Peyer's patch (tissue), 4 donors: ENCODE data around the gene ADAMTS2. TPM values are rescaled to one million over a fixed set of nuclear protein-coding genes. Genes with fewer than 3 reads are reported as not detected.

Experiments
- DNase-seq, 3 donors: peaks; one replicate each; pipeline ENCODE4 v3.0.0-alpha.2; 2017 to 2019
- H3K27ac ChIP-seq, 4 donors: fragments of 200-600 bp; sonication (generic); one replicate each; pipeline ENCODE4 v1.5.1; 2016 to 2019
- H3K27me3 ChIP-seq, 2 donors: fragments of 200-600 bp; sonication (generic); one replicate each; pipeline ENCODE4 v1.5.1; 2019
- H3K36me3 ChIP-seq, 3 donors: fragments of 200-600 bp; sonication (generic); one replicate each; pipeline ENCODE4 v1.5.1; 2016 to 2019
- H3K4me1 ChIP-seq, 4 donors: fragments of 200-600 bp; sonication (generic); one replicate each; pipeline ENCODE4 v1.5.1; 2016 to 2019
- H3K4me3 ChIP-seq, 4 donors: fragments of 200-600 bp; sonication (generic); 1 replicate in 3 of 4; 2 replicates in 1 of 4; pipeline ENCODE4 v1.5.1; 2016 to 2019; ENCODE audit warnings: mild to moderate bottlenecking in 1 of 4
- H3K9me3 ChIP-seq, 4 donors: fragments of 200-600 bp; sonication (generic); one replicate each; pipeline ENCODE4 v1.5.1; 2016 to 2019; ENCODE audit warnings: mild to moderate bottlenecking in 1 of 4
- CTCF ChIP-seq, 6 experiments: fragments of 450-650 bp in 4 of 6; fragments of 200-600 bp in 2 of 6; sonication (generic) in 1 of 6; IDR thresholded peaks; one replicate each; pipeline ENCODE4 v1.5.1; 2017 to 2019; ENCODE audit warnings: antibody characterized with exemption in 6 of 6, mild to moderate bottlenecking in 3 of 6, moderate library complexity in 1 of 6
- POLR2A ChIP-seq, 2 donors: fragments of 450-650 bp; IDR thresholded peaks; one replicate each; pipeline ENCODE4 v1.5.1; 2017; ENCODE audit warnings: antibody characterized with exemption in 2 of 2, mild to moderate bottlenecking in 2 of 2, moderate library complexity in 2 of 2
- total RNA-seq, 4 donors: library from RNA; depleted of rRNA; stranded (reverse); fragments of >200 nt; gene quantifications; one replicate each; pipeline ENCODE4 v1.1.0, GENCODE V29; 2016

Gene ADAMTS2
- total RNA-seq, 4 donors from 2014 or later, result 5.3 to 90.0 (median 9.5) TPM

DNA sequence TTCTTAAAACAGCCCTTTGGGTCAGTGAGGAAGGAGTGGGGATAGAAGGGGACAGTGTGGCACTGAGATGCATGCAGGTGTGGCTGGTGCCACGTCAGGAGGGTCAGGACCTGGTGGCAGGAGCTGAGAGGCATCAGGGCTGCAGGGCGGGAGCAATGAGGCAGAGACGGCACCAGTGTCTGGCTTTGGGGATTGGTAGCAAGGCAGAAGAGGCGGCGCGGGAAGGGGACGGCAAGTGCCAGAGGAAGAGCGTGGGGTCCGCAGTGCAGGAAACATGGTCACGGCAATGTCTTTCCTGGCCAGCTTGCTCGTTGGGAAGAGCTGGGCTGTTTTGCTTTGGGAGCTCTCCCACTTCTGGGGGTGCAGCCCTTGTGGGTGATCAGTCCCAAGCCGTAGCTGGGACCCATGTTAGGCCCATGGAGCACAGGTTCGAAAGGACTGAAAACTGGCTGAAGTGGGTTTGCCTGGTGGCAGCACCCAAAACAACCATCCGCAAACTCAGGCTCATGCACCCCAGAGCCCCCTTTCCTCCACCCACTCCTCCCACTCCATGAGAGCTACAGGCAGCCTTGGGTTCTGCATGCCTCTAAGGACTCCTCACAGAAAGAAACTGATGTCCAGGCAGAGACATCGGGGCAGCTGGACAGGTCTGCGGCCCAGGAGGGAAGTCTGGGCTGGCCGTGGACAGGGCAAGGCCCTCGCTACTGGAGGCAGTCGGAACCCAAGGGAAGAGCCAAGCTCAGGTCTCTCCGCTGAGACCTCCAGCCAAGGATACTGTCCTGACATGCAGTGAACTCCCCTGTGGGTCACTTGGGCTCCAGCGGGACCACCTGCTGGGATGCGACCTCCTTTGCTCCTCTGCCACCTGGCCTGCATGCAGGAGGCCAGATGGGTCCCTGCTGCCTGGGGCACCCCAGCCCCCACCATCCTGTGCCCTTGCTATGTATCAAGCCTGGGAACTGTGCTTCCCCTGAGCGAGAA is 180.6 kb downstream of the ADAMTS2 start:
- Histone ChIP-seq H3K4me3 (no peak overlapping the region), H3K4me1 (peaks cover 0 to 11% (median 0%) of the 10 kb centered on the region in 4 donors), H3K27ac (no peak overlapping the region), H3K27me3 (no peaks in the 10 kb centered on the region), H3K36me3 (no peaks in the 10 kb centered on the region), H3K9me3 (peaks cover 0 to 8% (median 2%) of the 10 kb centered on the region in 4 donors)
- DNase-seq, result peak in 1 of 3 donors; percentile 37
- TF ChIP-seq CTCF (IDR thresholded peaks at IDR 0.05) (no peak), POLR2A (IDR thresholded peaks at IDR 0.05) (no peak)

DNA sequence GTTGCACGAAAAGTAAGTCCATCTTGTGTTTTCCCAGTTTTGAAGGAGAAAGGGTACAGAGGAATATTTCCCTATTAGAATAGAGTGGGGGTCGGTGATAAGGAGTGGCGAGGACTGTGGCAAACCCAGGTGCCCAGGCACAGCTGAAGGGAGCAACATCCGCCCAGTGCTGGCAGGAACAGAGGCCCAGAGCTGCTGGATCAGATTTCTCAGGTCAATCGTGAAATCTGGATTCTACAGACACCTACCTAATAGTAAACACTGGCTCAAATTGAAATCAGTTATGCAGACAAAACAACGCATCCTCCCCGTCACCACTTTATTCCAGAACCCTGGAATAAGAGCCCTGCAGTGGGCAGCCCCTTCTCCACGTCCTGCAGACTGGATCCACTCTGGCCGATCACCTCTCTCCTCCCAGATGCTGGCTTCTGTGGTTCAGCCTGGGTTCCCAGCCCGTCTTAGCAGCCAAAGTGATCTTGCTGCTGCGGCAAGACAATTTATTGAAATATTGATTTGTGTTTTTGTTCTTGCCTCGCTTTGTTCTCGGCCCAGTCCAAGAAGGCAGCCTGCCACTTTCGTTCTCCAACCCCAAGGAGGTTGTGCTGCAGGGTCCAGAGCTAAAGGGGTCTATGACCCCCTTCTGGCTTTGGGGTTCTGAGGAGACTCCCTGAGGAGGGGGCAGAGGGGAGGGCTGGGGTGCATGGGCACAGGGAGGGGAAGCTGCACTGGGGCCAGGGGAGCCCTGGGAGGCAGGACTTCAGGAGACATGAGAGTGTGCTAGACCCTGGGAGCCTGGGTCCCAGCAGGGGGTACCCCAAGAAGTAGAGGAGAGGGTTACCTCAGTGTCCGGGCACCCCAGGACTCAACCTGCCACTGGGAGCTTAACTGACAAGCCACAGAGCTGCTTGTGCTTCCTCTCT is 181.8 kb downstream of the ADAMTS2 start:
- Histone ChIP-seq H3K9me3 (peaks cover 0 to 8% (median 2%) of the 10 kb centered on the region in 4 donors), H3K27me3 (no peaks in the 10 kb centered on the region), H3K4me3 (no peak overlapping the region), H3K27ac (no peak overlapping the region), H3K36me3 (no peaks in the 10 kb centered on the region), H3K4me1 (peaks cover 0 to 11% (median 0%) of the 10 kb centered on the region in 4 donors)
- DNase-seq, result no peak
- TF ChIP-seq POLR2A (IDR thresholded peaks at IDR 0.05) (no peak), CTCF (IDR thresholded peaks at IDR 0.05) (no peak)

DNA sequence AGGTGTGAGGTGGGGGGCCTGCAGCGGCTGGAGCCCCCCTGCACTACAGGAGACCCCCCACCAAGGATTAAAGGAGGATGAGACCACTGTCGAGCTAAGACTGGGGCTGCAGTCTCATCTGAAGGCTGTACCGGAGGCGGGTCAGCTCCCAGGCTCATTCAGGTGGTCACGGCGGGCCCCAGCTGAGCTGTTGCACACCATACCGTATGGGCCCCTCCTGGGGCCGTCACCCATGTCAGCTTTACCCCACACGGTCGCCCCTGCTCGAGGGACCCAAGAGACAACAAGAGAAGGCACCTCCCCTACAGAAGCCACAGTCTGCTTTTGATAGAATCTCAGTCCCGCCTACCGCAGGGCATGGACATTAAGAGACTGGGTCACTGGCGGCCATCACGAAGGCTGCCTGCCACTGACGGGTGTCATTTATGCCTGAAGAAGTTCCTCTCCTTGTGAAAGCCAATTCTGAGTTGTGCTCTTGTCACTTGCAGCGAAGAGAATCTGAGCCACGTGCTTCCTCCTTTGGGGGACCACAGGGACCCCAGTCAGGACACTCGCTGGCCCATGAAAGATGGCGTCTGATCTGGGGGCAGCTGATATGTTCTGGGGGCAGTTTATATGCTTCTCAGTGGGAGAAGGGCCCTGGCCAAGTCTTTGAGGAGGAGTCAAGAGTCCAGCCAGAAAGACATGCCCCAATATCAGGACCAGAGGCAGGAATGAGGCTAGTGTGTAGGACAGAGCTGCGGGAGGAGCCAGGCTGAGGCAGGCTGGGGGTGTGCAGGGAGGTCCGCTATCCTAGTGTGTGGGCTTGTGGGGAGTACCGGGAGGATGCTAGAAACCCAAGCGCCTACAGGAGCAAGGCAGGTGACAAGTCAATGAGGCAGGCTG is 182.7 kb downstream of the ADAMTS2 start:
- Histone ChIP-seq H3K9me3 (peaks cover 0 to 8% (median 2%) of the 10 kb centered on the region in 4 donors), H3K36me3 (no peaks in the 10 kb centered on the region), H3K27ac (no peak overlapping the region), H3K4me1 (peaks cover 0 to 10% (median 0%) of the 10 kb centered on the region in 4 donors), H3K4me3 (no peak overlapping the region), H3K27me3 (no peaks in the 10 kb centered on the region)
- DNase-seq, result no peak
- TF ChIP-seq POLR2A (IDR thresholded peaks at IDR 0.05) (no peak), CTCF (IDR thresholded peaks at IDR 0.05) (no peak)

DNA sequence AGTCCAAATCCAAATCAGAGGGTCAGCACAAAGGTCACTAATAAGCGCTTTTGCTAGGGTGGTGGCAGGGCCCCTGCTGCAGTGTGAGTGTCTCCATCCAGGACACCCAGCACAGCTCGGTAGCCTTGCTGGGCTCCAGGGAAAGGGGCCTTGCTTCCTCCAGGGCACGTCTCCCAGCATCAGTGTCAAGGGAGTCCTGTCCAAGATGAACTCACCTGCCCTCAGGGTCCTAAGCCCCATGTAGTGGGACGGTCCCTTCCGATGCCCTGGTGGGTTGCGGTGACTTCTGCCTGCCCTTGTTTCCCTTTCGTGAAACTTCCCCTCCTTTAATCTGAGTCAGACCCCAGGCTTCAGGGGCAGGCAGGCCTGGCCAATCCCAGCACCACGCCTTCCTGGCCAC is 183.4 kb downstream of the ADAMTS2 start:
- peaks cover 0 to 8% (median 2%) of the 10 kb centered on the region in 4 donors for H3K9me3 ChIP-seq
- TF ChIP-seq POLR2A (IDR thresholded peaks at IDR 0.05) (no peak), CTCF (IDR thresholded peaks at IDR 0.05) (no peak)
- DNase-seq, result no peak
- no peaks in the 10 kb centered on the region for H3K27me3 ChIP-seq
- H3K27ac ChIP-seq, result no peak overlapping the region
- no peak overlapping the region for H3K4me3 ChIP-seq
- peaks cover 0 to 3% (median 0%) of the 10 kb centered on the region in 4 donors for H3K4me1 ChIP-seq
- H3K36me3 ChIP-seq, result no peaks in the 10 kb centered on the region

- no peaks in the 10 kb centered on the region for H3K36me3 ChIP-seq
- peaks cover 0 to 8% (median 2%) of the 10 kb centered on the region in 4 donors for H3K9me3 ChIP-seq
- no peaks in the 10 kb centered on the region for H3K4me1 ChIP-seq
- H3K27me3 ChIP-seq, result no peaks in the 10 kb centered on the region
- no peak overlapping the region for H3K27ac ChIP-seq
- TF ChIP-seq POLR2A (IDR thresholded peaks at IDR 0.05) (no peak), CTCF (IDR thresholded peaks at IDR 0.05) (no peak)
- DNase-seq, result no peak
- no peak overlapping the region for H3K4me3 ChIP-seq
These were observed 184.7 kb downstream of the ADAMTS2 start for GRCh38 chr5:179160584-179160983.
